ENCODE data around the gene DSCAML1.
"Not testable (repeated sequence)": the region's sequence is repeated elsewhere in the genome, so short reads cannot be mapped to it uniquely, and the experiment has no call there.

DSCAML1 gene

GRCh38 chr11:117763465-117763864 lies 33.6 kb downstream of the DSCAML1 start:
- not testable (repeated sequence) for H3K9me3 ChIP-seq (replicated peaks; ENCODE audit: low read length); H3K9ac ChIP-seq (ENCODE audit: low read depth, low read length)

DNA sequence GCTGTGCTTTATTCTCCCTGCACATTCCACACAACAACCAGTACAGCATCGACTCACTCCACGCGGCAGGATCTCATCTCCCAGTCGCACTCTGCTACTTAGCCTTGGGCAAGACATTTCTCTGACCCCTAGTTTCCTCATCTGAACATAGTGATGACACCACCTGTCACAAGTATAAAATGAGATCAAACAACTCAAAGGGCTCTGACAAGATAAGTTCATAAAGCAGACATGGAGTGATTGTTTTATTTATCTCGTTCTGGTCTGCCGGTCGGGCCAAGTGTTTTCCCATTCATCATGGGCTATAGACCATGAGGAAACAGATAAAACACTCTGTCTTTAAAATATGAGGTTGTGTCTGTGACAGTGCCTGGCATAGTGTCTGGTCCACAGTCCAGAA lies 35.0 kb downstream of the DSCAML1 start:
- Histone ChIP-seq H3K27me3 (ENCODE audit: control insufficient read depth, insufficient read depth, low read length) (peaks cover 3% of the 10 kb centered on the region), H3K4me3 (ENCODE audit: low read length) (no peak overlapping the region), H3K36me3 (ENCODE audit: insufficient read depth, low read length) (no peaks in the 10 kb centered on the region), H3K4me1 (ENCODE audit: control insufficient read depth, insufficient read depth, low read length) (no peaks in the 10 kb centered on the region), H3K9me3 (replicated peaks; ENCODE audit: low read length) (no peaks in the 10 kb centered on the region), H3K4me2 (ENCODE audit: low read length) (no peak overlapping the region), H3K9ac (ENCODE audit: low read depth, low read length) (no peak overlapping the region)

More at GRCh38 chr11:117763465-117763864, 33.6 kb downstream of the DSCAML1 start:
- H3K36me3 ChIP-seq (ENCODE audit: insufficient read depth, low read length); H3K4me1 ChIP-seq (ENCODE audit: control insufficient read depth, insufficient read depth, low read length); H3K27me3 ChIP-seq (ENCODE audit: control insufficient read depth, insufficient read depth, low read length); H3K4me3 ChIP-seq (ENCODE audit: low read length); H3K4me2 ChIP-seq (ENCODE audit: low read length): not testable (repeated sequence)

- Histone ChIP-seq H3K36me3 (ENCODE audit: insufficient read depth, low read length) (no peaks in the 10 kb centered on the region), H3K4me3 (ENCODE audit: low read length) (no peak overlapping the region), H3K4me2 (ENCODE audit: low read length) (no peak overlapping the region), H3K9ac (ENCODE audit: low read depth, low read length) (no peak overlapping the region), H3K4me1 (ENCODE audit: control insufficient read depth, insufficient read depth, low read length) (no peaks in the 10 kb centered on the region), H3K27me3 (ENCODE audit: control insufficient read depth, insufficient read depth, low read length) (peaks cover 14% of the 10 kb centered on the region), H3K9me3 (replicated peaks; ENCODE audit: low read length) (no peaks in the 10 kb centered on the region)
Observed at GRCh38 chr11:117759305-117759704, 37.7 kb downstream of the DSCAML1 start.

DNA sequence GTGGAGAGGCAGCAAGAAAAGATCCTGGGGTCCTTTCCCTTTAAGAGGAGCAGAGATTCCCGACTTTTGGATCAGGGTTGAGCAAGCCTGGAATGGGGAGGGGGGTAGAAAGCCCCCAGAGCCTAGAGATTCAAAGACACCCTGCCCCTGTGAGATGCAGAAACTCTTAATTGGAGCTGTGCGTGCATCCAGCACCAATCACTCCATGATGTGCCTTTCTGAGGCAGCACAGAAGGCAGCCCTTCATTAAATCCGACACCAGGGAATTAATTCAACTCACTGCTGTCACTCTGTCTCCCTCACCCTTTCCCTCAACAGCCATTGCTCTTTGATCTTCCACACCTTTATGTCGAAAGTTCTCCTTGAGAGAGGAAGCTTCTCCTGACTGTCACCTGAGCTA lies 43.0 kb downstream of the DSCAML1 start:
- no peak overlapping the region for H3K4me3 ChIP-seq (ENCODE audit: low read length)
- H3K9me3 ChIP-seq (replicated peaks; ENCODE audit: low read length) = no peaks in the 10 kb centered on the region
- no peak overlapping the region for H3K9ac ChIP-seq (ENCODE audit: low read depth, low read length)
- H3K4me1 ChIP-seq (ENCODE audit: control insufficient read depth, insufficient read depth, low read length) = no peaks in the 10 kb centered on the region
- H3K4me2 ChIP-seq (ENCODE audit: low read length) = no peak overlapping the region
- H3K36me3 ChIP-seq (ENCODE audit: insufficient read depth, low read length) = no peaks in the 10 kb centered on the region
- H3K27me3 ChIP-seq (ENCODE audit: control insufficient read depth, insufficient read depth, low read length) = peaks cover 17% of the 10 kb centered on the region

GRCh38 chr11:117752721-117753237 lies 44.2 kb downstream of the DSCAML1 start:
- Histone ChIP-seq H3K4me1 (ENCODE audit: control insufficient read depth, insufficient read depth, low read length) (no peaks in the 10 kb centered on the region), H3K4me2 (ENCODE audit: low read length) (no peak overlapping the region), H3K36me3 (ENCODE audit: insufficient read depth, low read length) (no peaks in the 10 kb centered on the region), H3K27me3 (ENCODE audit: control insufficient read depth, insufficient read depth, low read length) (peaks cover 17% of the 10 kb centered on the region), H3K4me3 (ENCODE audit: low read length) (no peak overlapping the region), H3K9ac (ENCODE audit: low read depth, low read length) (no peak overlapping the region), H3K9me3 (replicated peaks; ENCODE audit: low read length) (no peaks in the 10 kb centered on the region)

GRCh38 chr11:117752071-117752470 lies 44.9 kb downstream of the DSCAML1 start:
- Histone ChIP-seq H3K9ac (ENCODE audit: low read depth, low read length) (no peak overlapping the region), H3K36me3 (ENCODE audit: insufficient read depth, low read length) (no peaks in the 10 kb centered on the region), H3K4me1 (ENCODE audit: control insufficient read depth, insufficient read depth, low read length) (no peaks in the 10 kb centered on the region), H3K9me3 (replicated peaks; ENCODE audit: low read length) (no peaks in the 10 kb centered on the region), H3K27me3 (ENCODE audit: control insufficient read depth, insufficient read depth, low read length) (peaks cover 17% of the 10 kb centered on the region), H3K4me3 (ENCODE audit: low read length) (no peak overlapping the region), H3K4me2 (ENCODE audit: low read length) (no peak overlapping the region)

- Histone ChIP-seq H3K4me3 (ENCODE audit: low read length) (no peak overlapping the region), H3K27me3 (ENCODE audit: control insufficient read depth, insufficient read depth, low read length) (peaks cover 13% of the 10 kb centered on the region), H3K9ac (ENCODE audit: low read depth, low read length) (no peak overlapping the region), H3K4me1 (ENCODE audit: control insufficient read depth, insufficient read depth, low read length) (no peaks in the 10 kb centered on the region), H3K9me3 (replicated peaks; ENCODE audit: low read length) (no peaks in the 10 kb centered on the region), H3K4me2 (ENCODE audit: low read length) (no peak overlapping the region), H3K36me3 (ENCODE audit: insufficient read depth, low read length) (no peaks in the 10 kb centered on the region)
Observed at GRCh38 chr11:117750916-117751662, 45.9 kb downstream of the DSCAML1 start.

DNA sequence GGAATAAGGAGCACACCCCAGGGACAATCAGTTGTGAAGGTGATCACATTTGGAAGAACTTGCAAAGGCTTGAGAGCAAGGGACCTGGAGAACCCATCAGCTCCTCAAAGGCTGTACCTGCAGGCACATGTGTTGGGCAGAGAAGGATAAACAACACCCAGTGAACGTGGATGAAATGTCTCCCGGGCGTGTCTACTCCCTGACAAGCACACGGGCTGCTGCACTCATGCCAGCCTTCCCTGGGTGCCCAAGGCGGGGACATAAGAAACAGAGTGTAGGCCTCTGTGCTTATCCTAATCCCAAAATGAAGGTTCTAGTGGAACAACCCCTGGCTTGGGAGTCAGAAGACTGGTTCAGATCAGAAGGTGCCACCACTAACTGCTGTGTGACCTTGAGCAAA lies 46.7 kb downstream of the DSCAML1 start:
- no peaks in the 10 kb centered on the region for H3K4me1 ChIP-seq (ENCODE audit: control insufficient read depth, insufficient read depth, low read length)
- no peak overlapping the region for H3K9ac ChIP-seq (ENCODE audit: low read depth, low read length)
- H3K27me3 ChIP-seq (ENCODE audit: control insufficient read depth, insufficient read depth, low read length) = peaks cover 13% of the 10 kb centered on the region
- no peaks in the 10 kb centered on the region for H3K36me3 ChIP-seq (ENCODE audit: insufficient read depth, low read length)
- H3K4me3 ChIP-seq (ENCODE audit: low read length) = no peak overlapping the region
- no peaks in the 10 kb centered on the region for H3K9me3 ChIP-seq (replicated peaks; ENCODE audit: low read length)
- no peak overlapping the region for H3K4me2 ChIP-seq (ENCODE audit: low read length)

DNA sequence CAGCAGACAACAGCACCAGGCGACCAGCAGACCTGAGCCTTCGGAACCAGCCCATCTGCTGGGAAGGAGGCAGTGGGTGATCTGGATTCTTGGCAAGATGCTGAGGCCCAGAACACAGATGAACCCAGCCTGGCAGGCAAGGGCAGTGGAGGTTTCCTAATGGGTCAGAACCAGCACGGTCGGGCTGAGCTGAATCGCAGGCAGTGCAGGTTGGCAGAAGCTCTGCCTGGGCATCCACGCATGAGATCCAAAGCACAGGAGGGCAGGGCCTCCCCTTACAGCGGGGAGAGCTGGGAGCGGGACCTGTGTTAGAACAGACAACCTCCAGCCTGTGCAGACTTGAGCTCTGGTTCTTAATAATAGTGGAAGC lies 47.5 kb downstream of the DSCAML1 start:
- no peak overlapping the region for H3K4me3 ChIP-seq (ENCODE audit: low read length)
- no peak overlapping the region for H3K9ac ChIP-seq (ENCODE audit: low read depth, low read length)
- H3K9me3 ChIP-seq (replicated peaks; ENCODE audit: low read length) = no peaks in the 10 kb centered on the region
- no peaks in the 10 kb centered on the region for H3K36me3 ChIP-seq (ENCODE audit: insufficient read depth, low read length)
- H3K4me1 ChIP-seq (ENCODE audit: control insufficient read depth, insufficient read depth, low read length) = no peaks in the 10 kb centered on the region
- no peak overlapping the region for H3K4me2 ChIP-seq (ENCODE audit: low read length)
- H3K27me3 ChIP-seq (ENCODE audit: control insufficient read depth, insufficient read depth, low read length) = peaks cover 5% of the 10 kb centered on the region

- no peaks in the 10 kb centered on the region for H3K36me3 ChIP-seq (ENCODE audit: insufficient read depth, low read length)
- no peak overlapping the region for H3K4me2 ChIP-seq (ENCODE audit: low read length)
- H3K27me3 ChIP-seq (ENCODE audit: control insufficient read depth, insufficient read depth, low read length) = peaks cover 3% of the 10 kb centered on the region
- no peak overlapping the region for H3K4me3 ChIP-seq (ENCODE audit: low read length)
- H3K9me3 ChIP-seq (replicated peaks; ENCODE audit: low read length) = no peaks in the 10 kb centered on the region
- no peaks in the 10 kb centered on the region for H3K4me1 ChIP-seq (ENCODE audit: control insufficient read depth, insufficient read depth, low read length)
- H3K9ac ChIP-seq (ENCODE audit: low read depth, low read length) = no peak overlapping the region
Observed at GRCh38 chr11:117748771-117749540, 48.1 kb downstream of the DSCAML1 start.

DNA sequence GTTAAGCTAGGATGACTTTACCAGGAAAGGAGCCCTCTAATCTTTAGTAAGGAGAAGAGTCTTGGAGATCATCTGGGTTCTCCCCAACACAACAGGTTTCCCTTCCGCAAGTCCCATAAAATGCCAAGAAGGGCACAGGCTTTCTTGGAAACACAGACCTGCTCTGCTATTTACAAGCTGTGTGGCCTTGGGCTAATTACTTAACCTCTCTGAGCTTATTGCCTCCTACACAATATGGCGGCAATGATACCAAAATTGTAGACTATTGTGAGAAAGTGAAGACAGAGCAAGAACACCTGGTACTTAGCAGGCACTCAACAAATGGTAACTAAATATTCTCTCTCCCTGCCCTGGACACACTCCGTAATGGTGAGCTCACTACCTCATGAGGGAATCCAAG lies 49.1 kb downstream of the DSCAML1 start:
- no peak overlapping the region for H3K4me2 ChIP-seq (ENCODE audit: low read length)
- no peaks in the 10 kb centered on the region for H3K4me1 ChIP-seq (ENCODE audit: control insufficient read depth, insufficient read depth, low read length)
- H3K4me3 ChIP-seq (ENCODE audit: low read length) = no peak overlapping the region
- no peaks in the 10 kb centered on the region for H3K9me3 ChIP-seq (replicated peaks; ENCODE audit: low read length)
- H3K36me3 ChIP-seq (ENCODE audit: insufficient read depth, low read length) = no peaks in the 10 kb centered on the region
- H3K9ac ChIP-seq (ENCODE audit: low read depth, low read length) = no peak overlapping the region
- peaks cover 3% of the 10 kb centered on the region for H3K27me3 ChIP-seq (ENCODE audit: control insufficient read depth, insufficient read depth, low read length)
